ENCODE data around the gene FBXO33.
"Not testable (repeated sequence)": the region's sequence is repeated elsewhere in the genome, so short reads cannot be mapped to it uniquely, and the experiment has no call there.

Gene FBXO33

GRCh38 chr14:39368261-39368959, 63.8 kb downstream of the FBXO33 start:
- DNase-seq, result peak in 1 of 2 donors; percentile 21

- no peak for DNase-seq
Observed at GRCh38 chr14:39367387-39367751, 64.9 kb downstream of the FBXO33 start.

- DNase-seq, result no peak
Observed at GRCh38 chr14:39366460-39367386, 65.5 kb downstream of the FBXO33 start.

GRCh38 chr14:39365354-39365753, 66.9 kb downstream of the FBXO33 start:
- no peak for DNase-seq

- no peak for DNase-seq
Observed at GRCh38 chr14:39364509-39364908, 67.7 kb downstream of the FBXO33 start.

- DNase-seq, result not testable (repeated sequence)
Observed at GRCh38 chr14:39361556-39361955, 70.7 kb downstream of the FBXO33 start.

- DNase-seq, result no peak
Observed at GRCh38 chr14:39360316-39360715, 71.9 kb downstream of the FBXO33 start.

- DNase-seq, result not testable (repeated sequence)
Observed at GRCh38 chr14:39359069-39359468, 73.2 kb downstream of the FBXO33 start.

- no peak for DNase-seq
Observed at GRCh38 chr14:39351708-39352107, 80.5 kb downstream of the FBXO33 start.

- DNase-seq, result no peak
Observed at GRCh38 chr14:39350866-39351265, 81.4 kb downstream of the FBXO33 start.
